GM12865 (cell line): Measurements from ENCODE around the gene AKIRIN2.

Experiments
- DNase-seq: peaks from one replicate; pipeline ENCODE4 v3.0.0; 2010; ENCODE audit warnings: low read depth
- H3K4me3 ChIP-seq: 2 replicates; pipeline ENCODE4 v1.5.1; 2011; ENCODE audit warnings: mild to moderate bottlenecking, low read depth, low read length, control low read depth
- TF ChIP-seq, protein P1 (sequence below): IDR thresholded peaks from 2 replicates; pipeline ENCODE4 v1.5.1; 2011; ENCODE audit warnings: low read length, control low read depth, low read depth, inconsistent platforms; ENCODE audit not compliant: insufficient read depth; ENCODE audit errors: missing control alignments

AKIRIN2 gene

DNA sequence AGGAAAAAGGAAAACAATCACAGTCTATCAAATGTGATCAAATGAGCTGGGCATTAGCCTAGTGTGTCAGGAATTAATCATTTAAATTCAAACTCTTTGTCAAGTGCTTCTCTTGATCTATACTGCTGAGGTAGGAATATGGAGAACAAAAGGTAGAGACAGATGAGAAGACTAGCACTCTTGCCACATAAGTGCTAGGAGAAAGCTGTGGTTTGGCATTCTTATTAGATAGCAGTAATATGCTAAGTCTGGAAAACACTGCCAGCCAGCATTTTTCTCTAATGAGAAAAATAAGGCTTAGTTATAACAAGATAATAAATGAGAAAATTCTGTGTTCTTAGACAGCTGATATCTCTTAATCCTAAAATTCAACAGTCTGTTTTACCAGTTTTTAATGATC is 73.2 kb downstream of the AKIRIN2 start:
- TF ChIP-seq, protein P1, sequence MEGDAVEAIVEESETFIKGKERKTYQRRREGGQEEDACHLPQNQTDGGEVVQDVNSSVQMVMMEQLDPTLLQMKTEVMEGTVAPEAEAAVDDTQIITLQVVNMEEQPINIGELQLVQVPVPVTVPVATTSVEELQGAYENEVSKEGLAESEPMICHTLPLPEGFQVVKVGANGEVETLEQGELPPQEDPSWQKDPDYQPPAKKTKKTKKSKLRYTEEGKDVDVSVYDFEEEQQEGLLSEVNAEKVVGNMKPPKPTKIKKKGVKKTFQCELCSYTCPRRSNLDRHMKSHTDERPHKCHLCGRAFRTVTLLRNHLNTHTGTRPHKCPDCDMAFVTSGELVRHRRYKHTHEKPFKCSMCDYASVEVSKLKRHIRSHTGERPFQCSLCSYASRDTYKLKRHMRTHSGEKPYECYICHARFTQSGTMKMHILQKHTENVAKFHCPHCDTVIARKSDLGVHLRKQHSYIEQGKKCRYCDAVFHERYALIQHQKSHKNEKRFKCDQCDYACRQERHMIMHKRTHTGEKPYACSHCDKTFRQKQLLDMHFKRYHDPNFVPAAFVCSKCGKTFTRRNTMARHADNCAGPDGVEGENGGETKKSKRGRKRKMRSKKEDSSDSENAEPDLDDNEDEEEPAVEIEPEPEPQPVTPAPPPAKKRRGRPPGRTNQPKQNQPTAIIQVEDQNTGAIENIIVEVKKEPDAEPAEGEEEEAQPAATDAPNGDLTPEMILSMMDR, result no peak
- no peak overlapping the region for H3K4me3 ChIP-seq
- DNase-seq, result no peak

DNA sequence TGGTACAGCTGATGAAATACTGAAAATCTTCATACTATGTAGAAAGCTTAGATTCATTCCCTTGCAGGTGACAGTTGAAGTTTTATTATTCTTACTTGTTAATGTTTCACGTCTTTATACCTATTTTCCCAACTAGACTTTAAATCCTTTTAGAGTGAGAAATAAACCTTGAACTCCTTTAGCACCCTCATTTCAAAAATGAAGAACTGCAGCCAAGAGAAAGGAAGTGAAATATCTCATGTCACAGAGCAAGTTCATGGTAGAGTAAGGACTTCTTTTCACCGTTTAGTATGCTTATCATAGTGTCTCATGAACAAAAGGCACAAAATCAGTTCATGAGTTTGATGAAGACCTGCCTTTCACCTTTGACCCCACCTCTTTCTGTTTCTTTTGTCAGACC is 73.6 kb downstream of the AKIRIN2 start:
- peak; percentile 6 for DNase-seq
- H3K4me3 ChIP-seq, result no peak overlapping the region
- TF ChIP-seq, protein P1, result no peak
